ENCODE data around the gene PAQR5. TPM values are rescaled to one million over a fixed set of nuclear protein-coding genes. Genes with fewer than 3 reads are reported as not detected.

Gene PAQR5
- total RNA-seq, 1 experiment from 2014 or later: 4.9 TPM

DNA sequence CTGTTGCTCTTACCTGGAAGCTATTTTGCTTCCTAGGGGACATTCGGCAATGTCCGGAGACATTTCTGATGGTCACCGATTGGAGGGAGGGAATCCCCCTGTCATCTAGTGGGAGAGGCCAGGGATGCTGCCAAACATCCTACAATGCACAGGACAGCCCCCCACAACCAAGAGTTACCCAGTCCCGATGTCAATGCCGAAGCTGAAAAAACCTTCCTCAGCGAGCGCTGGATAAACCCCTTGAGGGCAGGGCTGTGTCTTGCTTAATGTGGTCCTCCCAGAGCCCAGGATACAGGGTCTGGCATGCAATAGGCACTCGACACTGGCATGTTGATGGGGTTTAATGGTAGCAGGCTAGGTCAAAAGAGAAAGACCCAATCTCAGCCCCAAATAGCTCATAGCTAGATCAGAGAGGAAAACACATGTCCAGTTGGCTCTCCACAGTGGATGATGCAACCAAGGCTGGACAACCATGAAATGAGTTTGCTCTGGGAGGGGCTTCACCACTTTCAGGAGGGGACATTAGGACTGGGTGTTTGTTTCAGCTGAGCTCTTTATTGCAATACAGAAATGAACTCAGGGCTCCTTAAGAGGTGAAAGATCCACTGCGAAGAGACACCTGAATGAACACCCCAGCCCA is 16.5 kb upstream of the PAQR5 start:
- no peaks in the 10 kb centered on the region for H3K79me2 ChIP-seq (ENCODE audit: low read depth)
- no TSS peak for BruUV-seq (replicated peaks)
- ChIA-PET POLR2A (ENCODE audit: unreplicated experiment) (no interaction called here), CTCF (no interaction called here)
- H3K4me1 ChIP-seq (replicated peaks; ENCODE audit: insufficient read depth): no peaks in the 10 kb centered on the region
- H3K9me3 ChIP-seq (ENCODE audit: insufficient read depth, low read depth): no peaks in the 10 kb centered on the region
- no peaks in the 10 kb centered on the region for H3K9me2 ChIP-seq (ENCODE audit: insufficient read depth)
- H3K4me2 ChIP-seq: no peak overlapping the region
- no peak overlapping the region for H3K27ac ChIP-seq
- no peaks in the 10 kb centered on the region for H3K36me3 ChIP-seq (ENCODE audit: low read depth)
- intact Hi-C loops (cut with micrococcal nuclease; ENCODE audit: unreplicated experiment): no loop called here
- H3K27me3 ChIP-seq (ENCODE audit: insufficient read depth, low read depth): no peaks in the 10 kb centered on the region
- H2AFZ ChIP-seq: no peak overlapping the region
- no peaks in the 10 kb centered on the region for H4K20me1 ChIP-seq (ENCODE audit: insufficient read depth)
- TF ChIP-seq EZH2 (IDR thresholded peaks at IDR 0.05; ENCODE audit: low read depth): no peak
- TF ChIP-seq, protein P1, sequence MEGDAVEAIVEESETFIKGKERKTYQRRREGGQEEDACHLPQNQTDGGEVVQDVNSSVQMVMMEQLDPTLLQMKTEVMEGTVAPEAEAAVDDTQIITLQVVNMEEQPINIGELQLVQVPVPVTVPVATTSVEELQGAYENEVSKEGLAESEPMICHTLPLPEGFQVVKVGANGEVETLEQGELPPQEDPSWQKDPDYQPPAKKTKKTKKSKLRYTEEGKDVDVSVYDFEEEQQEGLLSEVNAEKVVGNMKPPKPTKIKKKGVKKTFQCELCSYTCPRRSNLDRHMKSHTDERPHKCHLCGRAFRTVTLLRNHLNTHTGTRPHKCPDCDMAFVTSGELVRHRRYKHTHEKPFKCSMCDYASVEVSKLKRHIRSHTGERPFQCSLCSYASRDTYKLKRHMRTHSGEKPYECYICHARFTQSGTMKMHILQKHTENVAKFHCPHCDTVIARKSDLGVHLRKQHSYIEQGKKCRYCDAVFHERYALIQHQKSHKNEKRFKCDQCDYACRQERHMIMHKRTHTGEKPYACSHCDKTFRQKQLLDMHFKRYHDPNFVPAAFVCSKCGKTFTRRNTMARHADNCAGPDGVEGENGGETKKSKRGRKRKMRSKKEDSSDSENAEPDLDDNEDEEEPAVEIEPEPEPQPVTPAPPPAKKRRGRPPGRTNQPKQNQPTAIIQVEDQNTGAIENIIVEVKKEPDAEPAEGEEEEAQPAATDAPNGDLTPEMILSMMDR (conservative IDR thresholded peaks at IDR 0.05): no peak
- H3F3A ChIP-seq (ENCODE audit: insufficient read depth, low read depth): no peaks in the 10 kb centered on the region
- DNase-seq: no peak
- no peak overlapping the region for H3K4me3 ChIP-seq

GRCh38 chr15:69285834-69286233 is 12.9 kb upstream of the PAQR5 start:
- H3K4me2 ChIP-seq: no peak overlapping the region
- no peaks in the 10 kb centered on the region for H3K36me3 ChIP-seq (ENCODE audit: low read depth)
- TF ChIP-seq EZH2 (IDR thresholded peaks at IDR 0.05; ENCODE audit: low read depth): no peak
- TF ChIP-seq, protein P1 (conservative IDR thresholded peaks at IDR 0.05): no peak
- CTCF ChIA-PET: interaction anchor here (0.6 kb wide), 1 partner anchor 18 kb away, joined by 4 read pairs; no protein-coding TSS in a partner anchor
- no peaks in the 10 kb centered on the region for H4K20me1 ChIP-seq (ENCODE audit: insufficient read depth)
- DNase-seq: no peak
- H3K9me2 ChIP-seq (ENCODE audit: insufficient read depth): no peaks in the 10 kb centered on the region
- no peaks in the 10 kb centered on the region for H3K27me3 ChIP-seq (ENCODE audit: insufficient read depth, low read depth)
- peaks cover 4% of the 10 kb centered on the region; the same call in 1 of the 2 replicates for H3K4me1 ChIP-seq (replicated peaks; ENCODE audit: insufficient read depth)
- H3K9me3 ChIP-seq (ENCODE audit: insufficient read depth, low read depth): no peaks in the 10 kb centered on the region
- POLR2A ChIA-PET (ENCODE audit: unreplicated experiment): no interaction called here
- H3F3A ChIP-seq (ENCODE audit: insufficient read depth, low read depth): 0 out of 2 replicates have a peak, but pooled peaks cover 4% of the 10 kb centered on the region
- H3K27ac ChIP-seq: no peak overlapping the region
- BruUV-seq (replicated peaks): no TSS peak
- H3K79me2 ChIP-seq (ENCODE audit: low read depth): no peaks in the 10 kb centered on the region
- no peak overlapping the region for H2AFZ ChIP-seq
- intact Hi-C loops (cut with micrococcal nuclease; ENCODE audit: unreplicated experiment): no loop called here
- H3K4me3 ChIP-seq: no peak overlapping the region

DNA sequence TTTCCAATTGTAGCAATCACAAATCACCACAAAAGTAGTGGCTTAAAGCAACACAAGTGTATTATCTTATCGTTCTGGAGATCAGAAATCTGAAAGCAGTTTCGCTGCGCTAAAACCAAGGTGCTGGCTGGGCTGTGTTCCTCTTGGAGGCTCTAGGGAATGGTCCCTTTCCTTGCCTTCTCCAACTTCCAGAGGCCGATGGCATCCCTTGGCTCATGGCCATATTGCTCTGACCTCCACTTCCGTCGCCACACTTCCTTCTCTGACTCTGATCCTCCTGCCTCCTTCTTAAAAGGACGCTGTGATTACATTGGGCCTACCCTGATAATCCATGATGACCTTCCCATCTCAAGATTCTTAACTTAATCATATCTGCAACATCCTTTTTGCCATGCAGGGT is 10.7 kb upstream of the PAQR5 start:
- DNase-seq: no peak
- Histone ChIP-seq H3K36me3 (ENCODE audit: low read depth) (no peaks in the 10 kb centered on the region), H2AFZ (no peak overlapping the region), H3K4me1 (replicated peaks; ENCODE audit: insufficient read depth) (peaks cover 4% of the 10 kb centered on the region; the same call in 1 of the 2 replicates), H3K79me2 (ENCODE audit: low read depth) (no peaks in the 10 kb centered on the region), H3F3A (ENCODE audit: insufficient read depth, low read depth) (0 out of 2 replicates have a peak, but pooled peaks cover 4% of the 10 kb centered on the region), H3K4me3 (no peak overlapping the region), H3K9me2 (ENCODE audit: insufficient read depth) (no peaks in the 10 kb centered on the region), H3K27ac (no peak overlapping the region), H3K4me2 (no peak overlapping the region), H4K20me1 (ENCODE audit: insufficient read depth) (no peaks in the 10 kb centered on the region), H3K27me3 (ENCODE audit: insufficient read depth, low read depth) (no peaks in the 10 kb centered on the region), H3K9me3 (ENCODE audit: insufficient read depth, low read depth) (no peaks in the 10 kb centered on the region)
- no peak for TF ChIP-seq EZH2 (IDR thresholded peaks at IDR 0.05; ENCODE audit: low read depth)
- TF ChIP-seq, protein P1 (conservative IDR thresholded peaks at IDR 0.05): no peak
- ChIA-PET CTCF (no interaction called here), POLR2A (ENCODE audit: unreplicated experiment) (no interaction called here)
- intact Hi-C loops (cut with micrococcal nuclease; ENCODE audit: unreplicated experiment): no loop called here
- BruUV-seq (replicated peaks): no TSS peak
